Neural cell (in vitro differentiated cells): Measurements from ENCODE around the gene ATG4C.

Source experiments
- EP300 ChIP-seq: fragments of 450-650 bp; conservative IDR thresholded peaks from 2 replicates; pipeline ENCODE4 v1.6.1; 2014; ENCODE audit warnings: antibody characterized with exemption, mild to moderate bottlenecking, moderate library complexity; ENCODE audit not compliant: poor library complexity, severe bottlenecking
- EZH2 ChIP-seq: fragments of 200-600, 300-800 bp; shearing (Covaris generic), sonication (generic); IDR thresholded peaks from 2 replicates; pipeline ENCODE4 v1.6.1; 2014; ENCODE audit warnings: antibody characterized with exemption, low read length, borderline replicate concordance, mild to moderate bottlenecking; ENCODE audit not compliant: insufficient read depth, poor library complexity, severe bottlenecking
- MXI1 ChIP-seq: fragments of 450-650 bp; conservative IDR thresholded peaks from 2 replicates; pipeline ENCODE4 v1.6.1; 2014; ENCODE audit warnings: antibody characterized with exemption, mild to moderate bottlenecking; ENCODE audit not compliant: poor library complexity, severe bottlenecking
- POLR2AphosphoS5 ChIP-seq: IDR thresholded peaks from 2 replicates; pipeline ENCODE4 v1.6.1; 2012
- RAD21 ChIP-seq: fragments of 450-650 bp; conservative IDR thresholded peaks from 2 replicates; pipeline ENCODE4 v1.6.1; 2014; ENCODE audit warnings: antibody characterized with exemption, mild to moderate bottlenecking, moderate library complexity
- REST ChIP-seq: IDR thresholded peaks from 2 replicates; pipeline ENCODE4 v1.6.1; 2012; ENCODE audit warnings: borderline replicate concordance
- TAF1 ChIP-seq: IDR thresholded peaks from 2 replicates; pipeline ENCODE4 v1.6.1; 2012; ENCODE audit warnings: low read depth
- TF ChIP-seq, protein P1 (sequence below): fragments of 450-650 bp; IDR thresholded peaks from 2 replicates; pipeline ENCODE4 v1.5.1; 2014; ENCODE audit warnings: antibody characterized with exemption, mild to moderate bottlenecking, moderate library complexity; ENCODE audit not compliant: poor library complexity, severe bottlenecking

DNA sequence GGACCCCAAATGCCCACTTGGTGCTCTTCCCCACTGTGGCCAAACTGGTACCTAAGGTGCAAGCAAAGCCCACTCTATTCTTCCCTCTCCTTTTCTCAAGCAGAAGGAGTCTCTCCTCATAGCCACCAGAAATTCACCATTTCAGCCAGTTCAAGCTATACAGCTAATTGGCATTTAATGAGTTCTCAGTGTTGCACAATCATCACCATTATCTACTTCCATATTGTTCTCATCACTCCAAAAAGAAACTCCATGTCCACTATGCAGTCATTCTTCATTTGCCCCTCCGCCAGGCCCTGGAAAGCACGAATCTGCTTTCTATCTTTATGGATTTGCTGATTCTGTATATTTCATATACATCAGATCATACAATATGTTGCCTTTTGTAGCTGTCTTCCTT, 9.9 kb upstream of the ATG4C start:
- TF ChIP-seq, protein P1, sequence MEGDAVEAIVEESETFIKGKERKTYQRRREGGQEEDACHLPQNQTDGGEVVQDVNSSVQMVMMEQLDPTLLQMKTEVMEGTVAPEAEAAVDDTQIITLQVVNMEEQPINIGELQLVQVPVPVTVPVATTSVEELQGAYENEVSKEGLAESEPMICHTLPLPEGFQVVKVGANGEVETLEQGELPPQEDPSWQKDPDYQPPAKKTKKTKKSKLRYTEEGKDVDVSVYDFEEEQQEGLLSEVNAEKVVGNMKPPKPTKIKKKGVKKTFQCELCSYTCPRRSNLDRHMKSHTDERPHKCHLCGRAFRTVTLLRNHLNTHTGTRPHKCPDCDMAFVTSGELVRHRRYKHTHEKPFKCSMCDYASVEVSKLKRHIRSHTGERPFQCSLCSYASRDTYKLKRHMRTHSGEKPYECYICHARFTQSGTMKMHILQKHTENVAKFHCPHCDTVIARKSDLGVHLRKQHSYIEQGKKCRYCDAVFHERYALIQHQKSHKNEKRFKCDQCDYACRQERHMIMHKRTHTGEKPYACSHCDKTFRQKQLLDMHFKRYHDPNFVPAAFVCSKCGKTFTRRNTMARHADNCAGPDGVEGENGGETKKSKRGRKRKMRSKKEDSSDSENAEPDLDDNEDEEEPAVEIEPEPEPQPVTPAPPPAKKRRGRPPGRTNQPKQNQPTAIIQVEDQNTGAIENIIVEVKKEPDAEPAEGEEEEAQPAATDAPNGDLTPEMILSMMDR, result no peak
- TF ChIP-seq EP300 (no peak), POLR2AphosphoS5 (no peak), EZH2 (no peak), RAD21 (no peak), TAF1 (no peak), REST (no peak), MXI1 (no peak)
